Measurements from ENCODE around the gene ATXN7L1.
A peak's percentile ranks its signal among the peaks of the same experiment; 100 is the strongest.

ATXN7L1 gene

DNA sequence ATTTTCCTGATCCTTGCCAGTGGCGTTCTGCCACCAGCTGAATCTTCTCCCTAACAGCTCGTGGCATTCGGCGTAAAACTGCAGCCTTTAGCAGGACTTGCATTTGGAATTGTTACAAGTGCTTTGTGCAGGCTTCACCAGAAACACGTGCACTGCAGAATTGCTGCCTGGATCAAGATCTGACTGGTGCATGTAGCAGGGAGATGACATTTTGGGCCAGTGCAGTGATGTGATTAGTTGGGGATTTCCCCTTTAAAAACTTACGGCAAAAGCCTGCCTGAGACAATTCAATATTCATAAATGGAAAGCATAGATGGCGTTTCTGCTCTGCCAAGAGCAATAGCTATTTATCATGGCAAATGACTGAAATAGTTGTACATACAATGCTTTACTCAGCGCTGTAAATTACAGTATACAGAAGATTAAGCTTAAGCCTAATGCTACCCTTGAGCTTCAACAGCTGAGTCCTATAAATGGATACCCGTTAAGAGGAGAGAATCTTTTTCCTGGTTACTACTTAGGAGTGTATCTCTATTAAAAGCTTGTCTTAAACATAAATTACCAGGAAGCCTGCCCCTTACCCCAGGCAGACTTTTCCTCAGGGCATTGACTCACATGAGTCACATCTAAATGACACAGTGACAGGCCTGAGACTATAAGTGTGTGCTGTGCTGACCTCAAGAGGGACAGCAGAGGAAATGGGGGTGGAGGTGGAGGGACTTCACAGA is 106.3 kb downstream of the ATXN7L1 start:
- DNase-seq = no peak

DNA sequence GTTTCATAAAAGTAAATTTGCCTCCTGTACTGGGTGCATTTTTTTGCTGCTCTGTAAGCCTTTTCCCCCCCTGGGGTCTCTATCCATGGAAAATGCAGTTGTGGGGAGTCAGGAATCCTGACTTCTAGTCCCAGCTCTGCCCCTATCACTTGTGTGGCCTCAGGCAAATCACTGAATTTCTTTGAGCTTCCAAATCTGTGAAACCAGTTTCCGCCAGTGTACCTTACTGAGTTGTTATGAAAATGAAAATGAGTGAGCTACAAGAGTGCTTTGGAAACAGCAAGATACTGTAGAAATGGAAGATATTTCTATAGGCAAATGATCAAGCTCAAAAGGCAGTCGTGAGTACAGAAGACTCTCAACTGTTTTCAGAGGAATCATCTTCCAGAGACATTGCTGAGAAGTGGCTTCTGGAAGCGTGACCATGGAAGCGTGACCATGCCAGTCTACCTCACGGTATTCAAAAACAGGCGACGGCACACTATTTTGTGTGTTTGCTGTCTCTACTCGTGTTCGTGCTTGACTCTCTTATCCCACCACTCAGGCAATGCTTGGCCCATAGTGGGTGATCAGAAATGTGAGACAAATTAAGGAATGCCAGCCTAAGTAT is 107.4 kb downstream of the ATXN7L1 start:
- DNase-seq = no peak

- DNase-seq = no peak
These were observed 108.3 kb downstream of the ATXN7L1 start for GRCh38 chr7:105768117-105768516.

DNA sequence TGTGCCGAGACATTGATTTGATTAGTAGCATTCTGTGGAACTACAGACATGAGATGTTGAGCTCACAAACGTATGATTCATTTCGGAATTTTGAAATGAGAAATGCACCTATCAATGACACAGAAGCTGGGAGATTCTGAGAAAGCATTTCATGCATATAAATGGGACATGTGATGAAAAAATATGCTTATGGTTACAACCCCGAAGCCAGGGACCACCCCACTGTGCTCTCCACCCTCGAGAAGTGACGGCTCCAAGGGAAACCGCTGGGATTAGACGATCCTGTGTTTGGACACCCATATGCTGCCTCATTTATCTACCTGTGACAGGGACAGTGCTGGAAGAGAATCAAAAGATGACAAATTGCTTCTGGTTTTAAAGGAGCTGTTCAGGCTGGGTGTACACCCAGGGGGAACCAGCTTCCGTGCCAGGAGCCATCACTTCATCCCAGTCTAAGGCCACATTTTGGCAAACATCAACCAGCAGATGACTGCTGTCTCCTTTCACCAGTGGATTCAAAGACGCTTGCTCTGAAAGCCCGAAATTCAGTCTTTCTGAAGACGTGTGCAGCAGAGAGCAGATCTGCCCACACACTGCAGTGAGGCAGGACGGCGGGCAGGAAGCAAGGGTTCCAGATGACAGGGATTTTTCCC is 109.9 kb downstream of the ATXN7L1 start:
- no peak for DNase-seq

- no peak for DNase-seq
These were observed 110.6 kb downstream of the ATXN7L1 start for GRCh38 chr7:105765846-105766245.

DNA sequence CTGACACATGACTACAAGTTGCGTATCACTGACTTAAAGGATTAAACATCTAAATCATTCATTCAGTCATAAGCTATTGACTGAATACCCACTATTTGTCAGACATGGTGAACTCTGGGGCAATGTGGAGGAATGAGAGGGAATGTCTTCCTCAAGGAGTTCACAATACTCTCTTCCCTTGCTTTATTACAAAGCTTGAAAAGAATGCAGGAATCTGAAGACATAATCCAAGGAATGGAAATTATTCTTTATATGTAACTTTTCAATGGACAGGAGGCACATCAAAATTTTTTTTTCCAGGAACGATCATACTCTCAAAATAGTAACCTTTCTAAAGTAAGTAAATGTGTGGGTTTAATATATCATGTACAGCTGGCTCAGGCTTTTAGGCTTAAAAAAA is 111.9 kb downstream of the ATXN7L1 start:
- DNase-seq = no peak

- no peak for DNase-seq
These were observed 115.6 kb downstream of the ATXN7L1 start for GRCh38 chr7:105760551-105761447.

GRCh38 chr7:105759670-105760550 is 116.5 kb downstream of the ATXN7L1 start:
- peak; percentile 50 for DNase-seq

GRCh38 chr7:105756367-105756766 is 120.0 kb downstream of the ATXN7L1 start:
- no peak for DNase-seq

DNA sequence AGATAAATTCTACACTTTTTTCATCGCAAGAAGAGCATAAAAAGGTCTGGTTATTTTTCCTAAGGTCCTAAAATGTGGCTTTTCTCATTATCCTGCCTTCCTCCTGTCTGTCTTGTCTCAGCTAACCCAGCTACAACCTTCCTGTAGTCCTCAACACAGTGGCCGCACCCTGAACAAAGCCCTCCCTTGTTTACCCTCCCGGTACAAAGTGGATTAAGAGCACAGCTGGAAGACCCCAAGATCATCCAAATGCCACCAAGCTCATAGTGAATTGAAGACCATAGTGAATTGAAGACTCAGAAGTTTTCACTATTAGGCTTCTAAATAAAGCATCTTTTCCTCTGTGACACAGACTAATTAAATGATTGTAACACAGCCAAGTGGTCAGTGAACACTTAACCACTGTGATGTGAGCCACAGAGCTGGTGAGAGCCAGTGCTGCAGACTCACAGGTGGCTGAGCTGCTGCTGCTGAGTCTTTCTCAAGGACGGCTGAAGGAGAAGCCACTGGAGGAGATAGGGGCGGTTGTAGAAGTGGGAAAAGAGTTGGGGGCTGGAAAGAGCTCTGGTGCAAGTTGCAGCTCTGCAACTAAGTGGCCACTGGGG is 123.6 kb downstream of the ATXN7L1 start:
- DNase-seq = no peak

DNA sequence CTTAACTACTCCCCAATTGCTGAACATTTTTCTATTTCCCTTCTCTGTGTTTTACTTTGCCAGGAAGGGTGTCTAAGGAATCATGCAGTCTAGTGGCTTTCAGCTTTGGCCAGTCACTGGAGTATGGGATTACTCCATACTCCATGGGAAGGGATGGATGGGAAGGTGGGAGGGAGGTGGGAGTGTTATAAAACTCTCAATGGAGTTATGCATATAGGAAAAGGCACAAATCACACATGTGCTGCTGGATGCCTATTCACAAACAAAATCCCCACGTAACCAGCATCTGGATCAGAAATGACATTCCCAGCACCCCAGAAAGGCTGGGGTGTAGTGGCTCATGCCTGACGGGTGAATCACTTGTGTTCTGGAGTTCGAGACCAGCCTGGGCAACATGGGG is 125.3 kb downstream of the ATXN7L1 start:
- no peak for DNase-seq

- no peak for DNase-seq
These were observed 127.7 kb downstream of the ATXN7L1 start for GRCh38 chr7:105748701-105749100.

- DNase-seq = no peak
These were observed 130.6 kb downstream of the ATXN7L1 start for GRCh38 chr7:105745681-105746330.

- DNase-seq = no peak
These were observed 132.1 kb downstream of the ATXN7L1 start for GRCh38 chr7:105744258-105744657.

DNA sequence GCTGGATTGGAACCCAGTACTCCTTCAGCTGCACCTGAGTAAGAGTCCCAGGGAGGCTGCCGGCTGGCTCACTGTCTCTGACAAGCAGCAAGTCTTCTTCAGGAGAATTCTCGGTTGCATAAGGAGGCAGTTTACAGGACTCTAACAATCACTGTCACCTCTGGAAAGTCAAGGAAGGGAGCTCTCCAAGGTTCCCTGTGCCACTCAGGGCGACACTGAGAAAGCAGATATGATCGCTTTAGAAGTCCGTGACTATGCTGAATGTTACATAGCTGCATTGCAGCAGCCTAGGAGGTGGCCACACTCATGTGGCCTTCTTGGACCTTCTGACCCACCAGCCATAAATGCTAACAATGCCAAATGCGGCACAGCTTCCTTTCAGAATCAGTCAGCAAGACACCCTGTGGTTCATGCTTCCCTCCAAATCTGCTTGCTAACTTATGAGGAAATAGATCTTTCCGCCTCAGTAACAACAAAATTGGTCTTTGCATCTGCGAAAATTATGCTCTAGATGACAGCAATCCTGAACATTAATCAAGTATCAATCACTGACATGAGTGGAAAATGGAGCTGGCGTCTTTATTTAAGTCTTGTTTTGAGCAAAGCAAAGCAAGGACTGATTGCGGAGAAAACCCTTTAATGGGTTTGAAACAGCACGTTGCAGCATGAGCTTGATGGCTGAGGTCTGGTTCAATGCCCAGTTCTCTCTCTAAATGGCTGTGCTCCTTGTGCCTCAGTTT is 132.9 kb downstream of the ATXN7L1 start:
- no peak for DNase-seq

- no peak for DNase-seq
These were observed 133.6 kb downstream of the ATXN7L1 start for GRCh38 chr7:105742787-105743186.

GRCh38 chr7:105741982-105742381 is 134.4 kb downstream of the ATXN7L1 start:
- no peak for DNase-seq

GRCh38 chr7:105738133-105738532 is 138.3 kb downstream of the ATXN7L1 start:
- no peak for DNase-seq

DNA sequence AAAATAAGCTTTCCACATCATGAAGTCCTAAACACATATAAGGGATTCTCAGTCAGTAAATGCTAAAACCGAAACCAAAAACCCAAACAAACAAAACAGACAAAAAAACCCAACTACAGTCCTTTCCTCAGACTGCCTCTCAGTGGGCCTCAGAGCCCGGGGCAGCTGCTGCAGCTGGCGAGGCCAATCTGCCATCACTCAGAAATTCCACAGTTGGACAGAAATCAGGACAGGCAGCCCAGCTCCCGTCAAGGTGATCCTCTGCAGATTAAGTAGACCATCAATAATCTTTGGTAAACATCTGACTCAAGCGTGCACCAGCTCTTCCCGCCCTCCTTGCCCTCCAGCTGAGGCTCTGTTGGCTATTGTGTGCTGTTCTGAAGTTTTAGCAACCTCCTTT is 142.2 kb downstream of the ATXN7L1 start:
- no peak for DNase-seq

- DNase-seq = no peak
These were observed 145.4 kb downstream of the ATXN7L1 start for GRCh38 chr7:105731042-105731441.

Measured in DMS153 (cell line).